LNCaP clone FGC (cell line): Measurements from ENCODE around the gene ZNF451.
"Not testable (repeated sequence)": the region's sequence is repeated elsewhere in the genome, so short reads cannot be mapped to it uniquely, and the experiment has no call there.

Experiments used
- DNase-seq: peaks from one replicate; pipeline ENCODE4 v3.0.0-alpha.2; 2011; ENCODE audit warnings: low read depth
- H3K4me3 ChIP-seq: 2 replicates; pipeline ENCODE4 v1.5.1; 2011; ENCODE audit warnings: mild to moderate bottlenecking, low read depth, low read length, control low read depth
- TF ChIP-seq, protein P1 (sequence below): IDR thresholded peaks from 2 replicates; pipeline ENCODE4 v1.5.1; 2012; ENCODE audit warnings: mild to moderate bottlenecking; ENCODE audit not compliant: control insufficient read depth, insufficient read depth; ENCODE audit errors: extremely low read depth

Gene ZNF451, protein sequence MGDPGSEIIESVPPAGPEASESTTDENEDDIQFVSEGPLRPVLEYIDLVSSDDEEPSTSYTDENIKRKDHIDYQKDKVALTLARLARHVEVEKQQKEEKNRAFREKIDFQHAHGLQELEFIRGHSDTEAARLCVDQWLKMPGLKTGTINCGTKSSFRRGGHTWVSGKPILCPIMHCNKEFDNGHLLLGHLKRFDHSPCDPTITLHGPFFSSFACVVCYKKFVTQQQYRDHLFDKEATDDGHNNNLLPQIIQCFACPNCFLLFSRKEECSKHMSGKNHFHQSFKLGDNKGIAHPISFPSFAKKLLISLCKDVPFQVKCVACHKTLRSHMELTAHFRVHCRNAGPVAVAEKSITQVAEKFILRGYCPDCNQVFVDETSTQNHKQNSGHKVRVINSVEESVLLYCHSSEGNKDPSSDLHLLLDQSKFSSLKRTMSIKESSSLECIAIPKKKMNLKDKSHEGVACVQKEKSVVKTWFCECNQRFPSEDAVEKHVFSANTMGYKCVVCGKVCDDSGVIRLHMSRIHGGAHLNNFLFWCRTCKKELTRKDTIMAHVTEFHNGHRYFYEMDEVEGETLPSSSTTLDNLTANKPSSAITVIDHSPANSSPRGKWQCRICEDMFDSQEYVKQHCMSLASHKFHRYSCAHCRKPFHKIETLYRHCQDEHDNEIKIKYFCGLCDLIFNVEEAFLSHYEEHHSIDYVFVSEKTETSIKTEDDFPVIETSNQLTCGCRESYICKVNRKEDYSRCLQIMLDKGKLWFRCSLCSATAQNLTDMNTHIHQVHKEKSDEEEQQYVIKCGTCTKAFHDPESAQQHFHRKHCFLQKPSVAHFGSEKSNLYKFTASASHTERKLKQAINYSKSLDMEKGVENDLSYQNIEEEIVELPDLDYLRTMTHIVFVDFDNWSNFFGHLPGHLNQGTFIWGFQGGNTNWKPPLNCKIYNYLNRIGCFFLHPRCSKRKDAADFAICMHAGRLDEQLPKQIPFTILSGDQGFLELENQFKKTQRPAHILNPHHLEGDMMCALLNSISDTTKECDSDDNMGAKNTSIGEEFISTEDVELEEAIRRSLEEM

DNA sequence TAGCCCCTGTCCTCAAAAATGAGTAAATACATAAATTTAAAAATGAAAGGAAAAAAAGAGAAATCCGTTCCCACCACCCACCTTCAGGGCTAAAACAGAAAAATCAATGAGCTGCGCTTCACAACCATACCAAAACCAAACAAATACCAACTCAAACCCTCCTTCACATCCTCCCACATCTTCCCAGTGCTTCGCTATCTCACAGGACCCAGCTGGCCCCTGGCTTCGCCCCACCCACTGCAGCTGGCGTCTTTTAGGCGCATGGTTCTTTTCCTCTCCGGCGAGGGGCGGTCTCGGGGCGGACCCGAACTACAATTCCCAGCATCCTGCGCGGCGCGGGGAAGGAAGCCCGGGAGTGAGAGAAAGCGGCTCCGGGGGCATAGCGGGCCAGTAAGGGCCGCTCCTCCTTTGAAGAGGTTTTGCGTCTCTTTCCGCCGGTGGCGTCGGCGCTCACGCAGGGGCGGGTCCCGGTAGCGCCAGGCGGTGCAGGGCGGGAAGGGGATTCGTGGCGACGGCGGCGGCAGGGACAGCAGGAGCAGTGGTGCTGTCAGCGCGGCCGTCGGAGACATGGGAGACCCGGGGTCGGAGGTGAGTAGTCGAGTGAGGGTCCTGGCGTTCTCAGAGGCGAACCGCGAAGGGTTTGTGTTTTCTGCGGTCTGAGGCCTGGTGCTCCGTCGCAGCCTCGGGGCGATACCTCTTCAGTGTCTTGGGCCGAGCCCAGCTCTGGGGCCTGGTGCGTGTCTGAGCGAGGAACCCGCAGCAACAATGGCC is at the start of gene ZNF451:
Gene ZNF451 (plus strand): TSS at position 502 of the 771 bp plus-strand sequence. CDS start 66 bp downstream, at position 568.
- peak; percentile 89 for DNase-seq
- TF ChIP-seq, protein P1, sequence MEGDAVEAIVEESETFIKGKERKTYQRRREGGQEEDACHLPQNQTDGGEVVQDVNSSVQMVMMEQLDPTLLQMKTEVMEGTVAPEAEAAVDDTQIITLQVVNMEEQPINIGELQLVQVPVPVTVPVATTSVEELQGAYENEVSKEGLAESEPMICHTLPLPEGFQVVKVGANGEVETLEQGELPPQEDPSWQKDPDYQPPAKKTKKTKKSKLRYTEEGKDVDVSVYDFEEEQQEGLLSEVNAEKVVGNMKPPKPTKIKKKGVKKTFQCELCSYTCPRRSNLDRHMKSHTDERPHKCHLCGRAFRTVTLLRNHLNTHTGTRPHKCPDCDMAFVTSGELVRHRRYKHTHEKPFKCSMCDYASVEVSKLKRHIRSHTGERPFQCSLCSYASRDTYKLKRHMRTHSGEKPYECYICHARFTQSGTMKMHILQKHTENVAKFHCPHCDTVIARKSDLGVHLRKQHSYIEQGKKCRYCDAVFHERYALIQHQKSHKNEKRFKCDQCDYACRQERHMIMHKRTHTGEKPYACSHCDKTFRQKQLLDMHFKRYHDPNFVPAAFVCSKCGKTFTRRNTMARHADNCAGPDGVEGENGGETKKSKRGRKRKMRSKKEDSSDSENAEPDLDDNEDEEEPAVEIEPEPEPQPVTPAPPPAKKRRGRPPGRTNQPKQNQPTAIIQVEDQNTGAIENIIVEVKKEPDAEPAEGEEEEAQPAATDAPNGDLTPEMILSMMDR, result no peak
- peak within 1 kb of the TSS; percentile 59 for H3K4me3 ChIP-seq

DNA sequence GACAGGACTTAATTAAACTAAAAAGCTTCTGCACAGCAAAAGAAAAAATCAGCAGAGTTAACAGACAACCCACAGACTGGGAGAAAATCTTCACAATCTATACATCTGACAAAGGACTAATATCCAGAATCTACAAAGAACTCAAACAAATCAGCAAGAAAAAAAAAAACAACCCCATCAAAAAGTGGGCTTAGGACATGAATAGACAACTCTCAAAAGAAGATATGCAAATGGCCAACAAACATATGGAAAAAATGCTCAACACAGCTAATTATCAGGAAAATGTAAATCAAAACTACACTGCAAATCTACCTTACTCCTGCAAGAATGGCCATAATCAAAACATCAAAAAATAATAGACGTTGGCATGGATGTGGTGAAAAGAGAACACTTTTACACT is 45.9 kb upstream of the ZNF451 start:
- DNase-seq, H3K4me3 ChIP-seq: not testable (repeated sequence)

DNA sequence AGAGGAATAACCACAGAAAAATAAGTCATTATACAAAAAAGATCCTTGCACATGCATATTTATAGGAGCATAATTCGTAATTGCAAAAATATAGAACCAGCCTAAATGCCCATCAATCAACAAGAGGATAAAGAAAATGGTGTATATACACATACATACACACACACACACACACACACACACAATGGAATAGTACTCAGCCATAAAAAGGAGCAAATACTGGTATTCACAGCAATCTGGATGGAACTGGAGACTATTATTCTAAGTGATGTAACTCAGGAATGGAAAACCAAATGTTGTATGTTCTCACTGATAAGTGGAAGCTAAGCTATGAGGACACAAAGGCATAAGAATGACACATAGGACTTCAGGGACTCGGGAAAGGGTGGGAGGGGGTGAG is 45.4 kb upstream of the ZNF451 start:
- DNase-seq, result no peak
- no peak overlapping the region for H3K4me3 ChIP-seq
- TF ChIP-seq, protein P1, result no peak

DNA sequence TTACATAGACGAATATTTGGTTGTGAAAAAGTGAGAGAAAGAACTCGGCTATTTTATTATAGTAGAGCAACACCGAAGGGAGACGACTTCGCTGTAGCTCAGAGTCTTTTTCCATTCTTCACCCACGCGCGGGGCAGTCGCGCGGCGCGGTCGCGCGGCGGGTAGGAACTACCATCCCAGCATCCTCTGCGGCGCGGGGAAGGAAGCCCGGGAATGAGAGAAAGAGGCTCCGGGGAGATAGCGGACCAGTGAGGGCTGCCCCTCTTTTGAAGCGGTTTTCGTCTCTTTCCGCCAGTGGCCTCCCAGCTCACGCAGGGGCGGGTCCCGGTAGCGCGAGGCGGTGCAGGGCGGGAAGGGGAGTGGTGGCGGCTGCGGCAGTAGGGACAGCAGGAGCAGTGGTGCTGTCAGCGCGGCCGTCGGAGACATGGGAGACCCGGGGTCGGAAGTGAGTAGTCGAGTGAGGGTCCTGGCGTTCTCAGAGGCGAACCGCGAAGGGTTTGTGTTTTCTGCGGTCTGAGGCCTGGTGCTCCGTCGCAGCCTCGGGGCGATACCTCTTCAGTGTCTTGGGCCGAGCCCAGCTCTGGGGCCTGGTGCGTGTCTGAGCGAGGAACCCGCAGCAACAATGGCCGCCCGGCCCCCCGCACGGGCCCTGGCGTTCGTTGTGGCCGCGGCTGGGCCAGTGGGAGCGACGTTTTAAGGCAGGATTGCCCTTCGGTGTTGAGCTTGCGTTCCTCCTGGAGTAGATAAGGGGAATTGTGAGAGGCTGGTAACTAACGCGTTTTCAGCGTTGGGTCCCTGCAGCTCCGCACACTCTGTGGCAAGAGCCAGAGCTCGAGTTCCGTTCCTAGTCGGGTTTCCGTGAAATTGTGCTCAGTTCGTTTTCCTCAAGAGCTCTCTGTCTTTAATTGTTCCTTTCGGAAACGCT is 43.4 kb upstream of the ZNF451 start, which contains the start of gene KIAA1586:
Gene KIAA1586 (plus strand): TSS at position 362 of the 925 bp plus-strand sequence. CDS start 63 bp downstream, at position 425.
- peak within 1 kb of the TSS; percentile 59 for H3K4me3 ChIP-seq
- DNase-seq, result peak; percentile 56

DNA sequence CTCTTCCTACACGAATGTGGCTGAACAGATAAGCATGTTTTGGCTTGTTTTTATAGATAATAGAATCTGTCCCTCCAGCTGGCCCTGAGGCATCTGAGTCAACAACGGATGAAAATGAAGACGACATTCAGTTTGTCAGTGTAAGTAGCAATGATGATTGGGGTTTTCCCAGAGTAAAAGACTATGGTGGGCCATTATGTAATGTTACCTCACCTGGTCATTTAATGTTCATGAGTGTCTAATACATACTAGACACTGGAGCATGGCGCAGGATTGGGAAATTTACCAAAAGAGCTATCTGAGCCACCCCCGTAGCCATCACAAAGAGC is 42.8 kb upstream of the ZNF451 start:
- not testable (repeated sequence) for DNase-seq, H3K4me3 ChIP-seq

DNA sequence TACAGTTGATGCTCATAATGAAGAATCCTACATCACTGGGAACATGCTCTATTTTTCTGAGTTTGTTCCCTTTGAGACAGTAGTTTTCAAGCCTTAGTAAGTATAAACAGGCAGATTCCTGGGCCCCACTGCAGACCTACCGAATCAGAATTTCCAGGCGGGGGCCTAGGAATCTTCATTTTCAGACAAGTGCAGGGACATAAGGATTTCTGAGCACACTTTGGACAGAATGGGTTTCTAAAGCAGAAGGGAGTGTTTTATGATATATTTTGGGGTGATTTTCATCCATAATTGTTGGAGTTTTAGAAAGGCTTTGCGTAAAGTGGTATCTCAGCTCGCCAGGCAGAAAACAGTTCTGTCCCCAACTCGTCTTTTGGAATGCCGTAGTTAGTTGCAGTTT is 42.1 kb upstream of the ZNF451 start:
- not testable (repeated sequence) for H3K4me3 ChIP-seq, DNase-seq

DNA sequence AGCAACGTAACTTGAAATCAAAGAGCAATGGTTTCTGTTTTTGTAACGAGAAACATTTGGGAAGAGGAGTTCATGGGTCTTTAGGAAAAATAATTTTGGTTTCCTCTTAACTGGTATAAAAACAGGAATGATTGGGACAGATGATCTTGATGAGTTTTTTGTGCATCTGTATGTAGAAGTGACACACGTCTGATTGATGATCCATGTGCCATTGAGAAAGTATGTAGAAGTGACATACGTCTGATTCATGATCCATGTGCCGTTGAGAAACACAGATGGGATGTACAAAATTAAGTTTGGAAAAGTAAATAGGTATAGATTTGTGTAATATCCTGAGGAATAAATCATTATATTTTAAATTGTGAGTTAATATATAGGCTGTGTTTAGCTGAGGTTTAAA is 41.4 kb upstream of the ZNF451 start:
- no peak for DNase-seq
- TF ChIP-seq, protein P1, result no peak
- no peak overlapping the region for H3K4me3 ChIP-seq

DNA sequence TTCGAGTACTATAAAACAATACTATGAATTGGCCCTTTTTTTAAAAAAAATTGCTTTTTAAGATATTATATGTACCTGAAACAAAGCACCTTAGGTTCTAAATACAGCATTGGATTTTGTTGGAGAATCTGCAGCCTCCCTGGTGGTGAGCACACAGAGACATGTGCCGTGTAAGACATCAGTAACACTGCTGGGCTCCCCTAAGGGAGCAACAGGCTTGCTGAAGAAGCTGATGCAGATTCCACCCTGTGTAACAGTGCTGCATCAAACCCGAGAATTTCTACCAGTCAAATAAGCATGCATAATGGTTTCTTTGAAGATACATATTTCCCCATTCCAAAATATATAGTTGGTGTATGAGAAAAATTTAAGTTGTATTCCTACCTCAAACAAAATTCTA is 26.1 kb upstream of the ZNF451 start:
- H3K4me3 ChIP-seq, result no peak overlapping the region
- TF ChIP-seq, protein P1, result no peak

More for the DNA sequence above, 26.1 kb upstream of the ZNF451 start:
- no peak for DNase-seq
